ENCODE results near the gene REEP1.
"Not testable (repeated sequence)": the region's sequence is repeated elsewhere in the genome, so short reads cannot be mapped to it uniquely, and the experiment has no call there.

The REEP1 gene

GRCh38 chr2:86249176-86249575, 88.2 kb downstream of the REEP1 start:
- no peak for DNase-seq
- TF ChIP-seq GATA1 (IDR thresholded peaks at IDR 0.05; ENCODE audit: low read depth, low read length) (no peak), POLR2A (IDR thresholded peaks at IDR 0.05; ENCODE audit: low read length) (no peak)

- not testable (repeated sequence) for DNase-seq
Measured at GRCh38 chr2:86245222-86245621, 92.2 kb downstream of the REEP1 start.

DNA sequence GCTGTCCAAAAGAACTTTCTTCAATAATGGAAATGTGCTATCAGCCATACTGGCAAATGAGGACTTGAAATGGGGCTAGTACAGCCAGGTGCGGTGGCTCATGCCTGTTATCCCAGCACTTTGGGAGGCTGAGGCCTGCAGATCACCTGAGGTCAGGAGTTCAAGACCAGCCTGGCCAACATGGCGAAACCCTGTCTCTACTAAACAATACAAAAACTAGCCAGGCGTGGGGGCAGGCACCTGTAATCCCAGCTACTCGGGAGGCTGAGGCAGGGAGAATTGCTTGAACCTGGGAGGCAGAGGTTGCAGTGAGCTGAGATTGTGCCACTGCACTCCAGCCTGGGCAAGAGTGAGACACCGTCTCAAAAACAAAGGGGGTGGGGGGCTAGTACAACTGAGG, 92.6 kb downstream of the REEP1 start:
- DNase-seq: not testable (repeated sequence)

GRCh38 chr2:86243950-86244733, 93.3 kb downstream of the REEP1 start:
- DNase-seq: no peak
- TF ChIP-seq GATA1 (IDR thresholded peaks at IDR 0.05; ENCODE audit: low read depth, low read length) (no peak), POLR2A (IDR thresholded peaks at IDR 0.05; ENCODE audit: low read length) (no peak)

- TF ChIP-seq POLR2A (IDR thresholded peaks at IDR 0.05; ENCODE audit: low read length) (no peak), GATA1 (IDR thresholded peaks at IDR 0.05; ENCODE audit: low read depth, low read length) (no peak)
- no peak for DNase-seq
Measured at GRCh38 chr2:86243272-86243671, 94.2 kb downstream of the REEP1 start.

DNA sequence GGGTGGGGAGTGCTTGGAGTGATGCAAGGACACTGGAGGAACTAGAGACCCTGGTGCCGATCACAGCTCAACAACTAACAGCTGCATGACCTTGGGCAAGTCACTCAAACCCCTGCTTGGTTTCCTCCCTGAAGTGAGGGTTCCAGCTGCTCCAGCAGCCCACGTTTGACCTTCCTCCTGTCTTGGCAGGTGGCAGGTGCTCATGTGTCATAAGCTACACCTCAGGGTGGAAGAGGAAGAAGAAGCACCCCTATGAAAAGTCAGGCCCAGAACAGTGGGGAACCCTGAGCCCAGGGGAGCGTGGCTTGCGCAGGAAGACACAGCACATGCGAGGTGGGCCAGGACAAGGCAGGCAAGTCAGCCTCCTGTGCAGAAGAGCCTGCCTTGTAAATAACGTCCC, 95.8 kb downstream of the REEP1 start:
- no peak for TF ChIP-seq POLR2A (IDR thresholded peaks at IDR 0.05; ENCODE audit: low read length)
- TF ChIP-seq GATA1 (IDR thresholded peaks at IDR 0.05; ENCODE audit: low read depth, low read length): no peak
- DNase-seq: no peak

DNA sequence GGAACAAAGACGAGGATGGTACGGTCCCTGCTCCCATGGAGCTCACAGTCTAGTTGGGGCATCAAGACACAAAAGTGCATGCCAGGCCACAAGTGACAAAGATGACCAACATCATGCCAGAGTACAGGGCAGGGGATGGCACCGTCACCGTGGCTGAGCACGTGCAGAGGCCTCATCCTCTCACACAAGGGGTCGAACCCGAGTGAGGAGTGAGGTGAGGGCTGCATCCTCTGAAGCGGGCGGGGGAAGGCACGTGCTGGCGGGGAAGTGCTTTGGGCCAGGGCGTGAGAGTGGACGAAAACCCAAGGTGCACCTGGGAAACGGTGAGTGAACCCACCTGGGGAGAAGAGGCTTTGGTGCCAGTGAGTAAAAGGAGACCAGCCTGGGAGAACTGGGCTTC, 97.2 kb downstream of the REEP1 start:
- TF ChIP-seq POLR2A (IDR thresholded peaks at IDR 0.05; ENCODE audit: low read length) (no peak), GATA1 (IDR thresholded peaks at IDR 0.05; ENCODE audit: low read depth, low read length) (no peak)
- no peak for DNase-seq

- no peak for TF ChIP-seq GATA1 (IDR thresholded peaks at IDR 0.05; ENCODE audit: low read depth, low read length)
- TF ChIP-seq POLR2A (IDR thresholded peaks at IDR 0.05; ENCODE audit: low read length): no peak
- DNase-seq: no peak
Measured at GRCh38 chr2:86239745-86240144, 97.7 kb downstream of the REEP1 start.

DNA sequence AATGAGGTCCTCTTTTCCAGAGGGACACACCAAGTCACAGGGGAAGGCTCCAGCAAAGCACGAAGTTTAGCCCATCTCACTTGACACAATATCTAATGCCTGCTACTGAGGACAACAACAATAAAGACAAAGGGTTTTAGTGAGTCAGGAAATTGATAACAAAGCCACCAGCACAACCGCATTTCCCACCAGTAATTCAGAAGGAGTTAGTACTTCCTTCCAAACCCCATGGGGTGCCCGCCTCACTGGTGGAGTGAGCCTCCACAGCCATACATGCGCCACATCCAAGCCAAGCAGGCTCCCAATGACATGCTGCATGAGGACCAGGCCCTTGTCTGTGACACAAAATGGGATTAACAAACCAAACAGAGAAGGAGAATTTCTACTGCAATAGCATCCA, 98.1 kb downstream of the REEP1 start:
- no peak for DNase-seq
- TF ChIP-seq POLR2A (IDR thresholded peaks at IDR 0.05; ENCODE audit: low read length): no peak
- TF ChIP-seq GATA1 (IDR thresholded peaks at IDR 0.05; ENCODE audit: low read depth, low read length): no peak

DNA sequence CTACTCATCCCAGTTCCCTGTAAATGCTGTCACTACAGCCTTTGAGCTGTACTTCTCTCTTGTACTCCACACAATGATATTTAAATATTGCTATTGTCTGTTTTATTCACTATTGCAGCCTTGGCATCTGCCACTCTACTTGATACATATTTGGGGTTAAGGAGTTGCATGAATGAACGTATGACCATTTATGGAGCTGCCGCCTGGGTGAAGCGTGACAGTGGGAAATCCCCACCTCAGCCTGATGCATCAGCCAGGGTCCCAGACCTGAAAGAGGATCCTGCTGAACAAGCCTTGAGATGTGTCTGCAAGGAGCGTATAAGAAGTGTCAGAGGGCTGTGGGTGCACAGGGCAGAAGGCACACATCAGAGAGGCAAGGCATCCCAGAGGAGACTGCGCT, 99.1 kb downstream of the REEP1 start:
- no peak for TF ChIP-seq GATA1 (IDR thresholded peaks at IDR 0.05; ENCODE audit: low read depth, low read length)
- no peak for TF ChIP-seq POLR2A (IDR thresholded peaks at IDR 0.05; ENCODE audit: low read length)
- DNase-seq: no peak

- no peak for TF ChIP-seq GATA1 (IDR thresholded peaks at IDR 0.05; ENCODE audit: low read depth, low read length)
- TF ChIP-seq POLR2A (IDR thresholded peaks at IDR 0.05; ENCODE audit: low read length): no peak
- DNase-seq: no peak
Measured at GRCh38 chr2:86237172-86237571, 100.3 kb downstream of the REEP1 start.

DNA sequence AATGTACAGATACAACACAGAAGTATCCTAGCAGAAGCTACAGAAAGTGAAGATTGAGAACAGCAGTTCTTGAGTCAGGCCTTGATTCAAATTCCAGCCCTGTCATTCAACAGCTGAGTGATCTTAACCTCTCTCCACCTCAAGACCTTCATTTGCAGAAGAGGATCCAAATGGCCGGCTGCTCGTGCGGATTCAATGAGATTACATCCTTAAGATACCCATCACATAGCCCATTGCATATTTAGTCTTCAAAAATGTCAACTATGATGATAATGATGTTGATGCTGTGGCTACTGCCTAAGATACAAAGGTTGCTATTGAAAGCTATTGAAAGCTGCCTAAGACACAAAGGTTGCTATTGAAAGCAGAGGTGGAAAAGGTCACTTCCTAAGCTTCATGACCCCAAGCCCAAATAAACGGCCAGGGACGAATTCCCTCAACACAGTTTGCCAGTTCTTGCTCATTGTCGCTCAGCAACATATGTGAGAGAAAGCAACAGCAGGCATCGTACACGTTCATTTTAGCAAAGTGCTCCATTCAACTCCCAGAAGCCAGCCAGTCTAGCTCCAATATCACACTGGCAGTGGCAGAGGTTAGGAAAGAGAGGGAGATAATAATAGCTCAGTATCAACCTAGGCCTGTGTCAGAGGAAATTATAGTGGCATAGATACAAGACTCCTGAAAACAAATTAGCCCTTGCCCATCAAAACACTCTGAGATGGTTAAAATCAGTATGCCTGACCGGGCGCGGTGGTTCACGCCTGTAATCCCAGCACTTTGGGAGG, 102.0 kb downstream of the REEP1 start:
- TF ChIP-seq POLR2A (IDR thresholded peaks at IDR 0.05; ENCODE audit: low read length) (no peak), GATA1 (IDR thresholded peaks at IDR 0.05; ENCODE audit: low read depth, low read length) (no peak)
- no peak for DNase-seq

- no peak for TF ChIP-seq POLR2A (IDR thresholded peaks at IDR 0.05; ENCODE audit: low read length)
- TF ChIP-seq GATA1 (IDR thresholded peaks at IDR 0.05; ENCODE audit: low read depth, low read length): no peak
Measured at GRCh38 chr2:86234563-86235131, 102.8 kb downstream of the REEP1 start.

GRCh38 chr2:86233436-86233835, 104.0 kb downstream of the REEP1 start:
- no peak for DNase-seq
- TF ChIP-seq GATA1 (IDR thresholded peaks at IDR 0.05; ENCODE audit: low read depth, low read length) (no peak), POLR2A (IDR thresholded peaks at IDR 0.05; ENCODE audit: low read length) (no peak)

More at GRCh38 chr2:86234563-86235131, 102.8 kb downstream of the REEP1 start:
- no peak for DNase-seq

GRCh38 chr2:86232910-86233309, 104.5 kb downstream of the REEP1 start:
- no peak for TF ChIP-seq POLR2A (IDR thresholded peaks at IDR 0.05; ENCODE audit: low read length)
- no peak for TF ChIP-seq GATA1 (IDR thresholded peaks at IDR 0.05; ENCODE audit: low read depth, low read length)
- no peak for DNase-seq
